Activated CD4-positive, alpha-beta T cell treated with anti-CD3 and anti-CD28 coated beads, Interleukin-2, amount 10 ng/mL, durations not matched to agents 24 days and 14 days (primary cell): ENCODE results near the gene PLIN5. TPM values are rescaled to one million over a fixed set of nuclear protein-coding genes. Genes with fewer than 3 reads are reported as not detected.

Source experiments
- DNase-seq: peaks from one replicate; pipeline ENCODE4 v3.0.0; 2022
- H3K27ac Mint-ChIP-seq: one replicate; pipeline ENCODE4 v1.8.0; 2022; ENCODE audit warnings: mild to moderate bottlenecking, mixed read lengths
- H3K27me3 Mint-ChIP-seq: one replicate; pipeline ENCODE4 v1.8.0; 2022; ENCODE audit warnings: mixed read lengths
- H3K36me3 Mint-ChIP-seq: one replicate; pipeline ENCODE4 v1.8.0; 2022; ENCODE audit warnings: low read depth, mild to moderate bottlenecking, mixed read lengths
- H3K4me1 Mint-ChIP-seq: one replicate; pipeline ENCODE4 v1.8.0; 2021; ENCODE audit warnings: mixed read lengths
- H3K4me3 Mint-ChIP-seq: one replicate; pipeline ENCODE4 v1.8.0; 2022; ENCODE audit warnings: mild to moderate bottlenecking, moderate library complexity, mixed read lengths
- H3K9me3 Mint-ChIP-seq: one replicate; pipeline ENCODE4 v1.8.0; 2021; ENCODE audit warnings: mixed read lengths
- intact Hi-C: fragments of 100-400 bp; cut with micrococcal nuclease; formaldehyde crosslinking; loops from one replicate; pipeline ENCODE4 v1.15.1; 2023
- total RNA-seq: library from RNA; stranded (reverse); gene quantifications from 2 replicates; pipeline ENCODE4 v1.2.3, GENCODE V29; 2022

The PLIN5 gene
- total RNA-seq, 1 donor from 2014 or later, result not detected

DNA sequence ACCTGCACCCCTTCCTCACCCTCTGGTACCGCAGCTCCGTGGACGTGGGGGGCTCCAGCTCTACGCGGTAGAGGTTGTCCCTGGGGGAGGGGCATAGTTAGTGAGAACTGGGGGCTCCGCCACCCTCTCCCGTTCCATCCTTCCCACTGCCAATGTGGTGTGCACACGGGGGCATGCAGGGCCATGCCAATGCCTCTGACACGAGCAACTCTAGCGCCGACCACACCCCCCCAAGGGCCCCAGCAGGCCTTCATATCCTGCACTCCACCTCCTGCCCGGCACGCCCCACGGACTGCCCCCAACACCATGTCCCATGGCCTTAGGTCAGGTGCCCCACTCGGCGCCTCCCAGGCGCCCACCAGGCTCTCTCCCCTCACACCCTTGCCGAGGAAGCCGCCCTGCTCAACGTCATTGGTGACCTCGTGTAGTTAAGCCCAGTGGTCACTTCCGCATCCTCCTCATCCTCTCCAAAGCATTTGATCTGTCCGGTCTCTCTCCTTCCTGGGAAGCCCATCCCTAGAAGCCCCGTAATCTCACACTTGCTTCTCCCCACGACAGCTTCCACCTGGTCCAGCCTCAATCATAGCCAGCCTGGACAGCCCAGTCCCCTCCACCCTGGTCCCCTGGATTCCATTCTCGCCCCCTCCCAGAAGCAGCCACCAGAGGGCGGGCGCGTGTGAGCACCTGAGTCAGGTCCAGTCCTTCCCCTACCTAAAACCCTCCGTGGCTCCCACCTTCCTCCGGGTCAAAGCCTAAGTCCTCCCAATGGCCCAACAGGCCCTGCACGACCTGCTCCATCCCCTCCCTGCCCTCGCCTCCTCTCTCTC, 22.3 kb upstream of the PLIN5 start:
- DNase-seq, result peak; percentile 73
- no peak overlapping the region for H3K27ac Mint-ChIP-seq
- H3K36me3 Mint-ChIP-seq, result no peaks in the 10 kb centered on the region
- no peaks in the 10 kb centered on the region for H3K27me3 Mint-ChIP-seq
- no peak overlapping the region for H3K4me3 Mint-ChIP-seq
- intact Hi-C loops, result loop anchor here (5.0 kb wide), 1 partner anchor 80 kb away; the partner anchor contains the start of gene TNFAIP8L1
- no peaks in the 10 kb centered on the region for H3K9me3 Mint-ChIP-seq
- H3K4me1 Mint-ChIP-seq, result no peaks in the 10 kb centered on the region

DNA sequence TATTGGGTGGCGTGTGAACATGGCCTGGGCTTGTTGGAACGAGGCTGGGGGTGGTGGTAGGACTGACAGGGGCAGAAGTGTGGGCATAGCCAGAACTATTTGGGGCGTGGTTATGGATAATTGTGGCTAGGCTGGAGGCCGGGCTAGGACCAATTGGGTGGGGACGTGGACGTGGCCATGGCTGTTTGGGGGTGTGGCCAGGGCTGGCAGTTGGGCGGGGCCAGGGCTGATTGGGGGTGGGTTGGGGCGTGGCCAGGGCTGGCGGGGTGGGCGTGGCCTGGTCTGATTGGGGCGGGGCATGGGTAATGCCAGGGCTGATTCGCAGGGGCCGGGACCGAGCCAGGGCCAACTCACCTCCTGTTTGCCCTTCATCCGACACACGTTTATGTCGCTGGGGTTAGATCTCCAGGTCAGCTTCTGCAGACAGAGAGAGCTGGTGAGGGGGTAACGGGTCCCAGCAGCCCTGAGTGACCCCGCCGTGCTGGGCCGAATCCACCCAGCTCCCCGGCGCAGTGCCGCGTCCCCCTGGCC, 21.6 kb upstream of the PLIN5 start:
- DNase-seq, result peak; percentile 68
- intact Hi-C loops, result loop anchor here (5.0 kb wide), 1 partner anchor 81 kb away; the partner anchor contains the start of gene TNFAIP8L1
- Mint-ChIP-seq H3K9me3 (no peaks in the 10 kb centered on the region), H3K4me1 (no peaks in the 10 kb centered on the region), H3K27me3 (no peaks in the 10 kb centered on the region), H3K36me3 (no peaks in the 10 kb centered on the region), H3K4me3 (no peak overlapping the region), H3K27ac (no peak overlapping the region)

DNA sequence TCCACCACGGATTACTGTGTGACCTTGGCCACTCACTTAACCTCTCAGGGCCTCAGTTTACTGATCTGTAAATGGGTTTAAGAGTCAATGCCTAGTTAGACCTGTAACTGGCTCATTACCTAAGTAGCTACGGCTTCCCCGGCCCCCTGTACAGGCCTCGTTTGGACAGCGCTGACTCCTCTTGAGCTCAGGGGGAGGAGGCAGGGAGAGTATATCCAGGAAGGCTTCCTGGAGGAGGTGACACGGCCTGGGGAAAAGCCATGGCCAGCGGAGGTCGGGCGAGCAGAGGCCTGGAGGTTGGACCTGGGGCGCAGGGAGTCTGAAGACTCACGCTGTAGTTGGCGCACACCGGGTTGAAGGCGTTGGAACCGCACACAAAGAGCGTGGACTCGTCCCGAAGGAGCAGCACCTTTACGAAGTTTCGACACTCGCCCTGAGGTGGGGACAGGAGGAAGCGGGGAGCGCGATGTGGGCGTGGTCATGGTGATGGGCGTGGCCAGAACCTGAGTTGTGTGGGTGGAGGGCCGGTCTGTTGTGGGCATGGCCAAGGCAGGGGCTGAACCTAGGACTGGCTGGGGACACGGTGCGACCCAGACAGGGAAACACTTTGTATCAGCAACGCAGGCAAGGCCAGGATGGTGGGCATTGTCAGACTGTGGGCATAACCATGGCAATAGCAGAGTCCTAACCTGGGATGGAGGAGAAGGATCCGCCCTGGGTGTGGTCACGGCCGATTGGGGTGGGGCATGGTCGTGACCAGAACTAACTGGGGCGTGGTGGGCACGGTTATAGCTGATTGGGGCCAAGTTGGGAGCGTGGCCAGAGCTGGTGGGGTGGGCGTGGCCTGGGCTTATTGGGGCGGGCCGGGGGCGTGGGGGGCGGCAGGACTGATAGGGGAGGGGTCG, 20.9 kb upstream of the PLIN5 start:
- Mint-ChIP-seq H3K27me3 (no peaks in the 10 kb centered on the region), H3K4me1 (no peaks in the 10 kb centered on the region), H3K9me3 (no peaks in the 10 kb centered on the region), H3K36me3 (no peaks in the 10 kb centered on the region), H3K27ac (no peak overlapping the region), H3K4me3 (no peak overlapping the region)
- DNase-seq, result no peak
- intact Hi-C loops, result loop anchor here (5.0 kb wide), 1 partner anchor 81 kb away; the partner anchor contains the start of gene TNFAIP8L1

DNA sequence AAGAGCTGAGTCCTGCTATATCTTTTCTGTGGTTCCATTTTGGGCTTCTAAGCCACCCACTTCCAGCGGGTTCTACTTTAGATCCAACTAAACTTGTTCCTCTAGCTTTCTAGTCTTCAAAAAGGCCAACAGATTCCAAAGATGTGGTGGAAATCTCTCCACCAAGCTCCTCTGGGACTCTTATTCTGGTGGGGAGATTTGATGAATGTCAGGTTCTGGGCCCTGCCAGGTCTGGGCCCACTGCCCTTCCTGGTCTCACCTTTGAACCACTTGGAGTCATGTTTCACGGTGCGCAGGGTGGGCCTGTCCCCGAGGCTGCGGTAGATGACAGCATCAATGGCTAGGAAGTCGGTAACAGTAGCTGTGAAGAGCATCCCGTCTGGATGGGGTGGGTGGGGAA, 19.7 kb upstream of the PLIN5 start:
- H3K36me3 Mint-ChIP-seq, result no peaks in the 10 kb centered on the region
- no peak overlapping the region for H3K27ac Mint-ChIP-seq
- no peaks in the 10 kb centered on the region for H3K27me3 Mint-ChIP-seq
- no peaks in the 10 kb centered on the region for H3K9me3 Mint-ChIP-seq
- no peak overlapping the region for H3K4me3 Mint-ChIP-seq
- intact Hi-C loops, result loop anchor here (5.0 kb wide), 1 partner anchor 83 kb away; the partner anchor contains the start of gene TNFAIP8L1
- no peaks in the 10 kb centered on the region for H3K4me1 Mint-ChIP-seq
- no peak for DNase-seq

DNA sequence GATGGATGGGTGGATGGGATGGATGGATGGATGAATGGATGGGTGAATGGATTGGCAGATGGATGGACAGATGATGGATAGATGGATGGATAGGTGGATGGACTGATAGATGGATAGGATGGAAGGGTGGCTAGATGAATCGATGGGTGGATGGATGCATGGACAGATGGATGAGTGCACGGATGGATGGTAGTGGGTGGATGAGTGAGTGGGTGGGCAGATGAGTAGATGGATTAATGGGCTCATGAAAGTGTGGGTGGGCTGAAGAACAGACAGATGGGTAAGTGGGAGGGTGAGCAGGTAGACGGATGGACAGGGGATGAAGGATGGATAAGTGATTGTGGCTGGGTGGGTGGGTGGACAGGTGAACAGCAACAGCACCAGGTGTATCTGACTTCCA, 18.8 kb upstream of the PLIN5 start:
- Mint-ChIP-seq H3K4me1 (no peaks in the 10 kb centered on the region), H3K4me3 (no peak overlapping the region), H3K9me3 (no peaks in the 10 kb centered on the region), H3K27ac (no peak overlapping the region), H3K27me3 (no peaks in the 10 kb centered on the region), H3K36me3 (no peaks in the 10 kb centered on the region)
- intact Hi-C loops, result no loop called here
- DNase-seq, result no peak

DNA sequence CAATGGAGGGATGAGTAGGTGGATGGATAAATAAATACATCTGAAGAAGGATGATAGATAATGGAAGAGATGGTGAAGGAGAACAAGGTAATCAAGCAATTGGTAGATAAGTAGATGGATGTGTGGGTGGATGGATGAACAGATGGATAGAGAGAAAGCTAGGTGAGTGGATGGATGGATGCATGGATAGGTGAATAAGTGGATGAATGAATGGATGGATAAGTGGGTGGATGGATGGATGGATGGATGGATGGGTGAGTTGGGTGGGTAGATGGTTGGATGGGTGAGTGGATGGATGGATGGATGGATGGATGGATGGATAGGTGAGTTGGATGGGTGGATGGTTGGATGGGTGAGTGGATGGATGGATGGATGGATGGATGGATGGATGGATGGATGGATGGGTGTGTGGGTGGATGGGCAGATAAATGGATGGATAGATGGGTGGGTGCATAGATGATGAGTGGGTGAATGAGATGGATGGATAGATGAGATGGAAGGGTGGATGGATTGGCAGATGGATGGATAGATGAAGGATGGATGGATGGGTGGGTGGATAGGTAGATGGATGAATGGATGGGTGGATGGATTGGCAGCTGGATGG, 18.2 kb upstream of the PLIN5 start:
- H3K4me3 Mint-ChIP-seq, result no peak overlapping the region
- no peaks in the 10 kb centered on the region for H3K36me3 Mint-ChIP-seq
- no peaks in the 10 kb centered on the region for H3K9me3 Mint-ChIP-seq
- no peaks in the 10 kb centered on the region for H3K27me3 Mint-ChIP-seq
- H3K4me1 Mint-ChIP-seq, result no peaks in the 10 kb centered on the region
- intact Hi-C loops, result no loop called here
- no peak overlapping the region for H3K27ac Mint-ChIP-seq
- no peak for DNase-seq

- intact Hi-C loops, result no loop called here
- DNase-seq, result no peak
- no peaks in the 10 kb centered on the region for H3K36me3 Mint-ChIP-seq
- H3K9me3 Mint-ChIP-seq, result no peaks in the 10 kb centered on the region
- no peak overlapping the region for H3K27ac Mint-ChIP-seq
- no peaks in the 10 kb centered on the region for H3K27me3 Mint-ChIP-seq
- H3K4me1 Mint-ChIP-seq, result no peaks in the 10 kb centered on the region
- H3K4me3 Mint-ChIP-seq, result no peak overlapping the region
Observed at GRCh38 chr19:4552525-4552819, 17.4 kb upstream of the PLIN5 start.

GRCh38 chr19:4550479-4551050, 15.5 kb upstream of the PLIN5 start:
- intact Hi-C loops, result no loop called here
- H3K4me1 Mint-ChIP-seq, result no peaks in the 10 kb centered on the region
- DNase-seq, result no peak
- H3K27me3 Mint-ChIP-seq, result no peaks in the 10 kb centered on the region
- no peak overlapping the region for H3K27ac Mint-ChIP-seq
- H3K36me3 Mint-ChIP-seq, result no peaks in the 10 kb centered on the region
- H3K4me3 Mint-ChIP-seq, result no peak overlapping the region
- H3K9me3 Mint-ChIP-seq, result no peaks in the 10 kb centered on the region

GRCh38 chr19:4550018-4550417, 15.0 kb upstream of the PLIN5 start:
- DNase-seq, result no peak
- Mint-ChIP-seq H3K27me3 (no peaks in the 10 kb centered on the region), H3K9me3 (no peaks in the 10 kb centered on the region), H3K4me1 (no peaks in the 10 kb centered on the region), H3K4me3 (no peak overlapping the region), H3K27ac (no peak overlapping the region), H3K36me3 (no peaks in the 10 kb centered on the region)
- intact Hi-C loops, result no loop called here

- H3K27me3 Mint-ChIP-seq, result no peaks in the 10 kb centered on the region
Observed at GRCh38 chr19:4548238-4548584, 13.2 kb upstream of the PLIN5 start.

GRCh38 chr19:4547303-4548237, 12.5 kb upstream of the PLIN5 start:
- no peak overlapping the region for H3K4me3 Mint-ChIP-seq
- no peak overlapping the region for H3K27ac Mint-ChIP-seq
- no peaks in the 10 kb centered on the region for H3K36me3 Mint-ChIP-seq
- intact Hi-C loops, result no loop called here
- H3K9me3 Mint-ChIP-seq, result no peaks in the 10 kb centered on the region
- no peak for DNase-seq
- H3K4me1 Mint-ChIP-seq, result no peaks in the 10 kb centered on the region
- no peaks in the 10 kb centered on the region for H3K27me3 Mint-ChIP-seq

More at GRCh38 chr19:4548238-4548584, 13.2 kb upstream of the PLIN5 start:
- Mint-ChIP-seq H3K36me3 (no peaks in the 10 kb centered on the region), H3K27ac (no peak overlapping the region), H3K4me3 (no peak overlapping the region), H3K4me1 (no peaks in the 10 kb centered on the region), H3K9me3 (no peaks in the 10 kb centered on the region)
- DNase-seq, result no peak
- intact Hi-C loops, result no loop called here

DNA sequence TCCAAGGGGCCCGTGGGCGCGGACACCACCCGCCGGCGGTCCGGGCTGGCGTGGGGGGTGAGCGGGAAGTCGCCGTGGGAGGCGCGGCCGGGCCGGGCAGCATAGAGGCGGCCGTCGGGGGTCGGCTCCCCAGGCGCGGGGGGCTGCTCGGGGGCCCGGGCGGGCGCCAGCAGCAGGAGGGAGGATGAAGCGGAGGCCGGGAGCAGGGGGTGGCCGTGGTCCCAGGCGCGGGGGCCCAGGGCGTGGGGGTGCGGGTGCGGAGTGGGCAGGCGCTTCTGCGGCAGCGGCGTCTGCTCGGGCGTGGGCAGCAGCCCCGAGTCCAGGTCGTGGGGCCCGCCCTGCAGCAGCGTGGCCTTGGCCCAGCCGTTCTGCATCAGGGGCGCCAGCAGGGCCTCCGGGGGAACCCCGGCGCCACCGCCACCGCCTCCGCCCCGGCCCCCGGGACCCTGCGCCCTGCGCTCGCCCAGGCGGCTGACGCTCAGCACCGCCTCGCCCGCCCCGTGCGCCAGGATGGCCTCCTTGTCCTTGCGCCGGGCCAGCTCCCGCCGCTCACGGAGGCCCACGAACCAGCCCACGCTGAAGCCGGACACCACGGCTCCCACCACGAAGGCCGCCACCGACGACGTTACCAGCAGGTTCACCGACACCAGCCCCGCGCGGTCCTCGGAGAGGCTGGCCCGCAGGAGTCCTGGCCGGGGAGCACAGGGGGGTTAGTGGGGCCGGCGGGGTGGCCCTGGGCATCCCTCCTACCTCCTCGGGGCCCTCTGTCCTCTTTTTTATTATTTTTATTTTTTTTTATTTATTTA, 9.0 kb upstream of the PLIN5 start:
- Mint-ChIP-seq H3K4me1 (peaks cover 10% of the 10 kb centered on the region), H3K9me3 (no peaks in the 10 kb centered on the region), H3K27ac (no peak overlapping the region), H3K27me3 (no peaks in the 10 kb centered on the region), H3K36me3 (no peaks in the 10 kb centered on the region), H3K4me3 (no peak overlapping the region)
- intact Hi-C loops, result no loop called here
- no peak for DNase-seq
